ENCODE data around the gene SPC24.
A peak's percentile ranks its signal among the peaks of the same experiment; 100 is the strongest.

Gene SPC24

DNA sequence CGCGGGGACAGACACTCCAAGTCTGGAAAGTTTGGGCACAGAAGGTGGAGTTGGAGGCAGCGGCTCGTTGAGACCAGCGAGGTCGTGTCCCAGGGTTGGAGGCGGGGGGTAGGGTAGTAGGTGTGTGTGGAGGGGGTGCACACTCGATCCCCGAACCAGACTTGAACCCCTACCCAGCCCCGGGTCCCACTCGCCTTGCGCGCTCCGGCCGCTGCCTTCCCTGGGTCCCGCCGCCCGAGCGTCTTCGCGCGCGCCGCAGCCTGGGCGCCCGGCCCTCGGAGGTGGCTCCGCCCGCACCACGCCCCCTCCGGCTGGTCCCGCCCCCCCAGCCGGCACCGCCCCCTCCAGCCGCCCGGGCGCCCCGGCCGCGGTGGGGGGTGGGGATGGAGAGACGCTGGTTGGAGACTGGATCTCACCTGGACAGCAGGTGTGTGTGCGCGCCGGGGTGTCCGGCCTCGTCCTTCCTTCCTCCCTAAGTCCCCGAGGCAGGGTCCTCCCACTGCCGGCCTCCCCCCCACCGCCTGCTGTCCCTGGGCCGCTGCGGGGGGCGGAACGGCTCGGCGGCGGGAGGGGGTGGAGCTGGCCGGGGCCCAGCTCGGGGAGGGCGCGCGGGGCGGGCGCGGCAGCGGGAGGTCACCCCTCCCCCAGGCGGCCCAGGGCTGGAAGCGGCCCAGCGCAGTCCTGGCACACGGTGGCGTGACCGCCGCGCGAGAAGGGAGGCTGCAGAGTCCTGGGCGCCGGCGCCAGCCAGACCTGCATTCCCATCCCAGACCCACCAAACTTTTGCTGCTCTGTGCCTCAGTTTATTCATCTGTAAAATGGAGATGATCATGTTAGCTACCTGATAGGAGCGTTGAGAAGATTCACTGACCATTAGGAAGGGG is 42.0 kb upstream of the SPC24 start, which contains the start of gene KANK2:
TSS of gene KANK2 (minus strand) at position 255 of the 884 bp plus-strand sequence. CDS start 3,034 bp downstream, outside the sequence.
- peak; percentile 86 for ATAC-seq
- TF ChIP-seq ZFP3 (CRISPR knock-in tag; IDR thresholded peaks at IDR 0.05) (peak; percentile 65; the same call in 1 of the 2 replicates), ZNF565 (CRISPR knock-in tag; conservative IDR thresholded peaks at IDR 0.05; ENCODE audit: low read depth) (no peak), CSDC2 (CRISPR knock-in tag; IDR thresholded peaks at IDR 0.05) (no peak), ZNF70 (CRISPR knock-in tag; IDR thresholded peaks at IDR 0.05) (peak; percentile 14; the same call in 1 of the 2 replicates), PPARA (CRISPR knock-in tag; IDR thresholded peaks at IDR 0.05; ENCODE audit: borderline replicate concordance) (no peak), TSHZ2 (CRISPR knock-in tag; IDR thresholded peaks at IDR 0.05) (0 out of 2 replicates have a peak, but pooled peaks have one; percentile 51), GLIS3 (CRISPR knock-in tag; IDR thresholded peaks at IDR 0.05) (no peak)
- TF ChIP-seq, protein P1, sequence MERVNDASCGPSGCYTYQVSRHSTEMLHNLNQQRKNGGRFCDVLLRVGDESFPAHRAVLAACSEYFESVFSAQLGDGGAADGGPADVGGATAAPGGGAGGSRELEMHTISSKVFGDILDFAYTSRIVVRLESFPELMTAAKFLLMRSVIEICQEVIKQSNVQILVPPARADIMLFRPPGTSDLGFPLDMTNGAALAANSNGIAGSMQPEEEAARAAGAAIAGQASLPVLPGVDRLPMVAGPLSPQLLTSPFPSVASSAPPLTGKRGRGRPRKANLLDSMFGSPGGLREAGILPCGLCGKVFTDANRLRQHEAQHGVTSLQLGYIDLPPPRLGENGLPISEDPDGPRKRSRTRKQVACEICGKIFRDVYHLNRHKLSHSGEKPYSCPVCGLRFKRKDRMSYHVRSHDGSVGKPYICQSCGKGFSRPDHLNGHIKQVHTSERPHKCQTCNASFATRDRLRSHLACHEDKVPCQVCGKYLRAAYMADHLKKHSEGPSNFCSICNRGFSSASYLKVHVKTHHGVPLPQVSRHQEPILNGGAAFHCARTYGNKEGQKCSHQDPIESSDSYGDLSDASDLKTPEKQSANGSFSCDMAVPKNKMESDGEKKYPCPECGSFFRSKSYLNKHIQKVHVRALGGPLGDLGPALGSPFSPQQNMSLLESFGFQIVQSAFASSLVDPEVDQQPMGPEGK (CRISPR knock-in tag; IDR thresholded peaks at IDR 0.05; ENCODE audit: borderline replicate concordance): no peak

- ATAC-seq: peak; percentile 73
- no peak for TF ChIP-seq OSR1 (CRISPR knock-in tag; IDR thresholded peaks at IDR 0.05)
- TF ChIP-seq ISL1 (CRISPR knock-in tag; IDR thresholded peaks at IDR 0.05): no peak
- TF ChIP-seq TOX (CRISPR knock-in tag; IDR thresholded peaks at IDR 0.05; ENCODE audit: borderline replicate concordance): no peak
- no peak for TF ChIP-seq CSRNP3 (CRISPR knock-in tag; IDR thresholded peaks at IDR 0.05)
- TF ChIP-seq RARB (CRISPR knock-in tag; IDR thresholded peaks at IDR 0.05): no peak
- TF ChIP-seq POU6F1 (CRISPR knock-in tag; IDR thresholded peaks at IDR 0.05; ENCODE audit: borderline replicate concordance, low read depth): no peak
- TF ChIP-seq ZFP30 (CRISPR knock-in tag; IDR thresholded peaks at IDR 0.05): no peak
- no peak for TF ChIP-seq ZNF8 (CRISPR knock-in tag; IDR thresholded peaks at IDR 0.05)
- no peak for TF ChIP-seq ESRRG (CRISPR knock-in tag; IDR thresholded peaks at IDR 0.05)
- no peak for TF ChIP-seq ZC3H10 (CRISPR knock-in tag; IDR thresholded peaks at IDR 0.05)
- TF ChIP-seq ARNTL (CRISPR knock-in tag; IDR thresholded peaks at IDR 0.05; ENCODE audit: borderline replicate concordance, low read depth): no peak
- no peak for TF ChIP-seq ZNF565 (CRISPR knock-in tag; conservative IDR thresholded peaks at IDR 0.05; ENCODE audit: low read depth)
Measured at GRCh38 chr19:11196406-11197287, 41.1 kb upstream of the SPC24 start.

- no peak for ATAC-seq
- TF ChIP-seq TSHZ2 (CRISPR knock-in tag; IDR thresholded peaks at IDR 0.05): no peak
- TF ChIP-seq PPARA (CRISPR knock-in tag; IDR thresholded peaks at IDR 0.05; ENCODE audit: borderline replicate concordance): no peak
- TF ChIP-seq ZNF8 (CRISPR knock-in tag; IDR thresholded peaks at IDR 0.05): no peak
- TF ChIP-seq GLIS3 (CRISPR knock-in tag; IDR thresholded peaks at IDR 0.05): no peak
- no peak for TF ChIP-seq POU6F1 (CRISPR knock-in tag; IDR thresholded peaks at IDR 0.05; ENCODE audit: borderline replicate concordance, low read depth)
- no peak for TF ChIP-seq ZC3H10 (CRISPR knock-in tag; IDR thresholded peaks at IDR 0.05)
Measured at GRCh38 chr19:11195681-11196080, 40.1 kb upstream of the SPC24 start.

Measured in SK-N-SH treated with all-trans-retinoic acid at 6 μM for 48 hours (cell line).